Activated CD4-positive, alpha-beta T cell treated with anti-CD3 and anti-CD28 coated beads, Interleukin-2, Interleukin-6, amounts not matched to agents 100 ng/mL and 50 ng/mL, durations not matched to agents 16 hours and 8 hours (primary cell): Measurements from ENCODE around the gene CATSPER4.
A peak's percentile ranks its signal among the peaks of the same experiment; 100 is the strongest.

Experiments used
- DNase-seq: peaks from one replicate; pipeline ENCODE4 v3.0.0-alpha.2; 2020

Gene CATSPER4

GRCh38 chr1:26190373-26190987, at the start of gene CATSPER4:
Gene CATSPER4 (plus strand): TSS chr1:26190602. CDS start chr1:26190628, 26 bp downstream.
- no peak for DNase-seq

GRCh38 chr1:26142159-26142558, 48.2 kb upstream of the CATSPER4 start:
- no peak for DNase-seq

GRCh38 chr1:26145041-26145959, 45.1 kb upstream of the CATSPER4 start:
- DNase-seq = peak; percentile 83

- no peak for DNase-seq
These were observed 44.5 kb upstream of the CATSPER4 start for GRCh38 chr1:26145960-26146294.

GRCh38 chr1:26148887-26149286, 41.5 kb upstream of the CATSPER4 start:
- no peak for DNase-seq

GRCh38 chr1:26153966-26154532, 36.4 kb upstream of the CATSPER4 start:
- no peak for DNase-seq

- no peak for DNase-seq
These were observed 35.7 kb upstream of the CATSPER4 start for GRCh38 chr1:26154750-26155149.

- DNase-seq = no peak
These were observed 34.8 kb upstream of the CATSPER4 start for GRCh38 chr1:26155370-26156284.

GRCh38 chr1:26156285-26157038, 33.9 kb upstream of the CATSPER4 start:
- DNase-seq = no peak

- no peak for DNase-seq
These were observed 32.0 kb upstream of the CATSPER4 start for GRCh38 chr1:26158271-26158907.

GRCh38 chr1:26158908-26159742, 31.3 kb upstream of the CATSPER4 start, which contains the start of gene FAM110D:
Gene FAM110D (plus strand): TSS chr1:26159079. CDS start chr1:26161292, 2,213 bp downstream.
- no peak for DNase-seq

GRCh38 chr1:26159743-26160039, 30.7 kb upstream of the CATSPER4 start:
- DNase-seq = no peak

GRCh38 chr1:26160527-26161414, 29.6 kb upstream of the CATSPER4 start:
- no peak for DNase-seq

GRCh38 chr1:26161415-26162219, 28.8 kb upstream of the CATSPER4 start:
- peak; percentile 45 for DNase-seq

GRCh38 chr1:26162220-26162709, 28.1 kb upstream of the CATSPER4 start:
- DNase-seq = no peak

GRCh38 chr1:26163684-26164035, 26.7 kb upstream of the CATSPER4 start:
- no peak for DNase-seq

GRCh38 chr1:26164036-26164860, 26.2 kb upstream of the CATSPER4 start:
- peak; percentile 55 for DNase-seq
